ENCODE results near the gene MRGPRX4. TPM values are rescaled to one million over a fixed set of nuclear protein-coding genes. Genes with fewer than 3 reads are reported as not detected.
"Not testable (repeated sequence)": the region's sequence is repeated elsewhere in the genome, so short reads cannot be mapped to it uniquely, and the experiment has no call there.

The MRGPRX4 gene
- total RNA-seq, 1 donor from 2014 or later = not detected

DNA sequence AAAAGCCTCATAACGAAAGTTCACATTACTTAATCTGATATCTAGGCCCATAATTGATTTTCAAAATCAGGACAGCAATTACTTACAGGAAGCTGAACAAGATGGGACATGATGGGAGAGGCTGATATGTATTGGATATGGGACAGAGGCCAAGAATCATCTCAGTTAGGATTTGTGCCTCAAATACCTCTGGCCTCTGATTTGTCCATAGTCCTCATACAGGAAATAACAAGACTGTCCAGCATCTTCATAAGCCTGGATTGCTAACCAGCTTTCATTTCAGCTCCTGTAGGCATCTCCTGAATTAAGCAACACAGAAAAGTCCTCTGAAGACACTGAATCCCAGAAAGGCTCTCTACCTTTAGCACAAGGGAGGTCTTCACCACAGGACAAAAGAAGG, 4.3 kb upstream of the MRGPRX4 start:
- H3K36me3 Mint-ChIP-seq (ENCODE audit: unreplicated experiment) = no peaks in the 10 kb centered on the region
- no peak overlapping the region for H3K27ac Mint-ChIP-seq (ENCODE audit: unreplicated experiment)
- peaks cover 2% of the 10 kb centered on the region for H3K9me3 Mint-ChIP-seq (ENCODE audit: unreplicated experiment)
- no peaks in the 10 kb centered on the region for H3K4me1 Mint-ChIP-seq (ENCODE audit: low read depth, unreplicated experiment)
- H3K27me3 Mint-ChIP-seq (ENCODE audit: unreplicated experiment) = no peaks in the 10 kb centered on the region
- no peak for DNase-seq
- no peak for TF ChIP-seq CTCF (IDR thresholded peaks at IDR 0.05; ENCODE audit: partially characterized antibody, unreplicated experiment)
- H3K4me3 Mint-ChIP-seq (ENCODE audit: unreplicated experiment) = no peak overlapping the region

DNA sequence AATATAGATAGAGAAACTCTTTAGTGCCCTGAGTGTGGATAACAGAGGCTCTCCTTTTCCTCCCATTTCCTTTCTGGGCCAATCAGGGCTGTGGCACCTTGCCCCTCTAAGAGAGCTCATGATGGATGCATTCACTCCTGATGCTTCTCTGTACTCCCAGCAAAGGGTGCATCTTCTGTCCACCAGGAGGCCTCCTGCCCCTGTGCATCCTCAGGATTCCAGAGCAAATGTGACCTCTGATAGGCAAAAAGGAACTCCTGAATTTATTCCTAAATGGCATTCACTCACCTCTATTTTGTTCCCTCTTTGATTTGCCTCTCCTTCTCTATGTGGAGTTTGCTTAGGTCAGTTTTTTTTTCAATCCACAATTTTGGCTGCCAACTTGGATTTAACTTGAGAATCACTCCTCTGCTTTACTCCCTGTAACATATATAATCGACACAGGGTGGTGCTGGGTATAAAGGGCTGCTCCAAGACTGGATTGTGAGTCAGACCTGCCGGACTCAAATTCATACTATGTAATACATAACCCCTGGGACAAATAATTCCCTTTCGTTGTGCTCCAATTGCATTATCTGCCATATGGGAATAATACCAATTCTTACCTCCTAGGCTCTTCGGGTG, 1.1 kb upstream of the MRGPRX4 start:
- Mint-ChIP-seq H3K9me3 (ENCODE audit: unreplicated experiment) (peaks cover 2% of the 10 kb centered on the region), H3K27ac (ENCODE audit: unreplicated experiment) (no peak overlapping the region), H3K4me3 (ENCODE audit: unreplicated experiment) (no peak overlapping the region), H3K4me1 (ENCODE audit: low read depth, unreplicated experiment) (no peaks in the 10 kb centered on the region), H3K36me3 (ENCODE audit: unreplicated experiment) (no peaks in the 10 kb centered on the region), H3K27me3 (ENCODE audit: unreplicated experiment) (no peaks in the 10 kb centered on the region)
- TF ChIP-seq CTCF (IDR thresholded peaks at IDR 0.05; ENCODE audit: partially characterized antibody, unreplicated experiment) = peak; percentile 39
- peak; percentile 36 for DNase-seq

- Mint-ChIP-seq H3K36me3 (ENCODE audit: unreplicated experiment) (no peaks in the 10 kb centered on the region), H3K9me3 (ENCODE audit: unreplicated experiment) (peaks cover 2% of the 10 kb centered on the region), H3K27me3 (ENCODE audit: unreplicated experiment) (no peaks in the 10 kb centered on the region), H3K4me3 (ENCODE audit: unreplicated experiment) (no peak overlapping the region), H3K4me1 (ENCODE audit: low read depth, unreplicated experiment) (no peaks in the 10 kb centered on the region), H3K27ac (ENCODE audit: unreplicated experiment) (no peak overlapping the region)
- no peak for TF ChIP-seq CTCF (IDR thresholded peaks at IDR 0.05; ENCODE audit: partially characterized antibody, unreplicated experiment)
- no peak for DNase-seq
These were observed 709 bp downstream of the MRGPRX4 start for GRCh38 chr11:18173225-18173866.

GRCh38 chr11:18188796-18189195, 16.2 kb downstream of the MRGPRX4 start:
- no peaks in the 10 kb centered on the region for H3K9me3 Mint-ChIP-seq (ENCODE audit: unreplicated experiment)
- H3K27ac Mint-ChIP-seq (ENCODE audit: unreplicated experiment) = no peak overlapping the region
- no peak for DNase-seq
- H3K27me3 Mint-ChIP-seq (ENCODE audit: unreplicated experiment) = peaks cover 2% of the 10 kb centered on the region
- no peaks in the 10 kb centered on the region for H3K4me1 Mint-ChIP-seq (ENCODE audit: low read depth, unreplicated experiment)
- no peaks in the 10 kb centered on the region for H3K36me3 Mint-ChIP-seq (ENCODE audit: unreplicated experiment)
- TF ChIP-seq CTCF (IDR thresholded peaks at IDR 0.05; ENCODE audit: partially characterized antibody, unreplicated experiment) = no peak
- no peak overlapping the region for H3K4me3 Mint-ChIP-seq (ENCODE audit: unreplicated experiment)

GRCh38 chr11:18189476-18190245, 17.0 kb downstream of the MRGPRX4 start:
- not testable (repeated sequence) for H3K36me3 Mint-ChIP-seq (ENCODE audit: unreplicated experiment); DNase-seq; H3K9me3 Mint-ChIP-seq (ENCODE audit: unreplicated experiment); H3K27ac Mint-ChIP-seq (ENCODE audit: unreplicated experiment); H3K4me3 Mint-ChIP-seq (ENCODE audit: unreplicated experiment); H3K4me1 Mint-ChIP-seq (ENCODE audit: low read depth, unreplicated experiment); H3K27me3 Mint-ChIP-seq (ENCODE audit: unreplicated experiment)
